Progenitor cell of endocrine pancreas (in vitro differentiated cells): Measurements from ENCODE around the gene PCK1. TPM values are rescaled to one million over a fixed set of nuclear protein-coding genes. Genes with fewer than 3 reads are reported as not detected.

ENCODE experiments used
- DNase-seq: peaks from one replicate; pipeline ENCODE4 v3.0.0; 2021; ENCODE audit warnings: low spot score; ENCODE audit not compliant: unreplicated experiment
- H3K27ac Mint-ChIP-seq: 2 replicates; pipeline ENCODE4 v1.8.0; 2021; ENCODE audit warnings: mild to moderate bottlenecking, moderate library complexity, mixed read lengths
- H3K27me3 Mint-ChIP-seq: 2 replicates; pipeline ENCODE4 v1.8.0; 2021; ENCODE audit warnings: mixed read lengths
- H3K36me3 Mint-ChIP-seq: 2 replicates; pipeline ENCODE4 v1.8.0; 2022; ENCODE audit warnings: mixed read lengths; ENCODE audit not compliant: insufficient read depth
- H3K4me1 Mint-ChIP-seq: 2 replicates; pipeline ENCODE4 v1.8.0; 2021; ENCODE audit warnings: low read depth, mixed read lengths
- H3K4me3 Mint-ChIP-seq: 2 replicates; pipeline ENCODE4 v1.8.0; 2021; ENCODE audit warnings: low read depth, mild to moderate bottlenecking, moderate library complexity, mixed read lengths
- H3K9me3 Mint-ChIP-seq: 2 replicates; pipeline ENCODE4 v1.8.0; 2021; ENCODE audit warnings: low read depth, mixed read lengths
- total RNA-seq: library from RNA; stranded (reverse); gene quantifications from 2 replicates; pipeline ENCODE4 v1.2.1, GENCODE V29; 2021
- TF ChIP-seq, protein P1 (sequence below): fragments of 200-600 bp; sonication (generic); IDR thresholded peaks from one replicate; pipeline ENCODE4 v1.5.0; 2021; ENCODE audit warnings: antibody characterized with exemption, mild to moderate bottlenecking; ENCODE audit not compliant: unreplicated experiment

PCK1 gene
- total RNA-seq, 1 donor from 2014 or later, result not detected

DNA sequence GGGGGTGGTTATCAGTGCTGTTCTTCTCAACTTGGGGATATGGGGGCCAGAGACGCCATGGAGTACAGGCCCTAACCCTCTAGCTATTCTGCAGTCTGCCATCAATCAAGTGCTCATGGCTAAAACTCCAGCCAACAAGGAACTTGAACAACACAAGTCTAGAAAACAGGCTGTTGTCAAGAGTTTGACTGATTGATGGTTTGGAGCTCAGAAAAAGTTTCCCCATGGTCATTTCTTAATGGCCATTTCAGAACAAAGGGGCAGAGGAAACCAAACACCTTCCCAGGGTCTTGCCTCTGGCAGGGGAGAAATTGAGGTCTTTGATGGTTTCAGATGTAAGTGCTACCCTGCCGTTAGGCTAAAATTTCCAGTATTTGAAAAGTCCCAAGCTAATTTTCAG lies 15.1 kb downstream of the PCK1 start:
- Mint-ChIP-seq H3K4me1 (peaks cover 8% of the 10 kb centered on the region), H3K36me3 (no peaks in the 10 kb centered on the region), H3K27ac (no peak overlapping the region), H3K27me3 (peaks cover 34% of the 10 kb centered on the region), H3K9me3 (no peaks in the 10 kb centered on the region), H3K4me3 (no peak overlapping the region)
- DNase-seq, result no peak
- TF ChIP-seq, protein P1, sequence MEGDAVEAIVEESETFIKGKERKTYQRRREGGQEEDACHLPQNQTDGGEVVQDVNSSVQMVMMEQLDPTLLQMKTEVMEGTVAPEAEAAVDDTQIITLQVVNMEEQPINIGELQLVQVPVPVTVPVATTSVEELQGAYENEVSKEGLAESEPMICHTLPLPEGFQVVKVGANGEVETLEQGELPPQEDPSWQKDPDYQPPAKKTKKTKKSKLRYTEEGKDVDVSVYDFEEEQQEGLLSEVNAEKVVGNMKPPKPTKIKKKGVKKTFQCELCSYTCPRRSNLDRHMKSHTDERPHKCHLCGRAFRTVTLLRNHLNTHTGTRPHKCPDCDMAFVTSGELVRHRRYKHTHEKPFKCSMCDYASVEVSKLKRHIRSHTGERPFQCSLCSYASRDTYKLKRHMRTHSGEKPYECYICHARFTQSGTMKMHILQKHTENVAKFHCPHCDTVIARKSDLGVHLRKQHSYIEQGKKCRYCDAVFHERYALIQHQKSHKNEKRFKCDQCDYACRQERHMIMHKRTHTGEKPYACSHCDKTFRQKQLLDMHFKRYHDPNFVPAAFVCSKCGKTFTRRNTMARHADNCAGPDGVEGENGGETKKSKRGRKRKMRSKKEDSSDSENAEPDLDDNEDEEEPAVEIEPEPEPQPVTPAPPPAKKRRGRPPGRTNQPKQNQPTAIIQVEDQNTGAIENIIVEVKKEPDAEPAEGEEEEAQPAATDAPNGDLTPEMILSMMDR, result no peak

DNA sequence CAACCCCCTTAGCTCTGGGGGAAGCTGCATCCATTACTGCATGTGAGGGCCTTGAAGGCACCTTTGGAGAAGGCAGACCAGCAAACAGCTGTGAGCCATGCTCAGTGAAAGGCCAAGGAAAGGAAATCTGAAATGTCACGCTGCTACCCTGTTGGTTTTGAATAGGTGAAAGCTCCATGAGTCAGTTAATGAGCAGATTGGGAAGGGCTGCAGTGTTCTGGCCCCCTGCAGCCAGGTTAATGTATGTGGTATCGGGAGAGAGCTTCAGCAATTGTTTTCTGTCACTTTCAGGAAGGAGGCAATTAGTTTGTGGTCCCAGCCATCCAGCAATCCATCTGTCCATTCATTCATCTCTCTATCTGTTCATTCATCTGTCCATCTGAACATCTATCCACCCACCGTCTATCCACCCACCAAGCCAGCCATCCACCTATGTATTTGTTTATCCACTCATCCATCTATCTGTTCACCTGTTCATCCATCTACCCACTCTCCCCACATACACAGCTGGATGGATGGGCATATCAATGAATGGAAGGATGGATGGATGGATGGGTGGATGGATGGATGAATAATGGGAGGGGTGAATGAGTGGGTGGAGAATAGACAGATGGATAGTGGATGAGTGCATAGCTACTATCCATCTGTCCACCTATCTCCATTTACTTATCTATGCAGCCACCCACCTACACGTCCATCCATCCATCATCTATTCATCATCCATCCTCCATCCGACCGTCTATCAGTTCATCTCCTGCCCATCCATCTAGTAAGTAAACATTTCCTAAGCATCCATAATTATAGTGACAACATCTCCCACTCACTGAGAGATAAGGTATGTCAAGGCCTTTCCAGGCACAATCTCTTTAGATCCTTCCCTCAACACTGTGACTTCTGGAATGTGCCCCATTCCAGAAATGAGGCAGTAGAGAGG lies 16.0 kb downstream of the PCK1 start:
- H3K27ac Mint-ChIP-seq, result no peak overlapping the region
- H3K36me3 Mint-ChIP-seq, result no peaks in the 10 kb centered on the region
- DNase-seq, result no peak
- peaks cover 32% of the 10 kb centered on the region for H3K27me3 Mint-ChIP-seq
- TF ChIP-seq, protein P1, result no peak
- no peaks in the 10 kb centered on the region for H3K9me3 Mint-ChIP-seq
- peaks cover 8% of the 10 kb centered on the region for H3K4me1 Mint-ChIP-seq
- no peak overlapping the region for H3K4me3 Mint-ChIP-seq

DNA sequence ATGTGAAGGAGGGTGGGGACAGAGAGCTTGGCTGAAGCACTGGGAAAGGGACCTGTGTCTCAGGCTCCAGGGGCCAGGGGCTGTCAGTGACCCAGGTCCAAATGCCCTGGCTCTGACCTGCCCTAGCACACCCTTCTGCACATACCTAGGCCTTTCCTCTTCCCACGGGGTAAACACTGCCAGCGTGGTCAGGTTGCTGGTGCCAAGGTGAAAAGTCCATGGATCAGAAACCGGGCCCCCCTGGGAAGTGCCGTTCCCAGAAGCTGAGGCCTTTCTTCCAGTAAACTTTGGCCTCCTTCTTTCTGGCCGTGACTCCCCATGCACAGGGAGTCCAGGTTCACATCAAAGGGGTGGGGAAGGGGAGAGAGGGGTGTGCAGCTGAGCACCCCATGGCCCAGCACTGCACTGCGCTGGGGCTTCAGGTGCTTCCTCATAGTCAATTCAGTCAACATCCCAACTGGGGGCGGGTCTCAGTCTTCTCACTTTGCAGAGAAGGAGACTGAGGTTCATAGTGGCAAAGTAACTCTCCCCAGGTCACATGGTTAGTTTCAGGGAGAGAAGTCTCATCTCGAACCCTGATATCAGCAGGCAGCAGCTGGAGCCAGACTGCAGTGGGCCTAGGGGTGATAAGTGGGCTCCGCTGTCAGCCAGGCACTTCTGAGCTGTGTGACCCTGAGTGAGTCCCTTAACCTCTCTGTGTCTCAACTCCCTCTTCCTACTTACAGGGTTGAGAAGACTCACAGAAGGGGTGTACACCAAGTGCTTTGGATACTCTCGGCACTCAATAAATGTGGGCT lies 17.0 kb downstream of the PCK1 start:
- TF ChIP-seq, protein P1, result no peak
- Mint-ChIP-seq H3K4me1 (peaks cover 15% of the 10 kb centered on the region), H3K36me3 (no peaks in the 10 kb centered on the region), H3K27me3 (peaks cover 32% of the 10 kb centered on the region), H3K9me3 (no peaks in the 10 kb centered on the region), H3K27ac (no peak overlapping the region), H3K4me3 (no peak overlapping the region)
- no peak for DNase-seq

DNA sequence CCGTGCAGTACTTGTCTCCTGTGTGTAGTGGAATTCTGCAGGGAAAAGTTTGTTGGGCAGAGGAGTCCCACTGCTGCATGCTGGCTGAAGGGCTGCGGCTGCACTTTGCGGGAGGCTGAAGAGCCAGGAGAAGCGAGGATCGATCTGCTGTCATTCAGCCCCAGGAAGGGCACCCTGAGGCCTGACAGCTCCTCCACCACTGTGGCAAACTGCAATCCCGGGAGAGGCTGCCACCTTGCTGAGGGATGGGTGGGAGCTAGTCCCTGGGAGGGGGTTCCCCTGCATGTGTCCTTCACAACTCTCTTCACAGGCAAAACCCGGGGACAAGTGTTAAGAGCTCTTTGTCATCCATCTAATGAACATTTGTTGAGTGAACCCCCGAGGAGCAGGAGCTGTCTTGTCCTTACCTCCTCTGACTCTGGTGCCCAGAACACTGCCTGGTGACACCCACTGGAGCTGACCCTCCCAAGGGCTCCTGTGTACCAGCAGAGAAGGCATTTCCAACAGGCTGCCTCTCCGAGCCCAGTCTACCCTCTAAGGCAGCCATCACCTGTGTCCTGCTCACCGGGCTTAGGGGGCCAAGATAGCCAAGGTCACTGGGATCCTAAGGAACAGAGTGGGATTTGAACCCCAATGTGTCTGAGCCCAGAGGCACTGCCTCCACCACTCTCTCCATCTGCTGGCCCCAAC lies 17.7 kb downstream of the PCK1 start:
- H3K9me3 Mint-ChIP-seq, result no peaks in the 10 kb centered on the region
- no peaks in the 10 kb centered on the region for H3K36me3 Mint-ChIP-seq
- no peak for DNase-seq
- peaks cover 31% of the 10 kb centered on the region for H3K27me3 Mint-ChIP-seq
- H3K4me3 Mint-ChIP-seq, result no peak overlapping the region
- H3K27ac Mint-ChIP-seq, result no peak overlapping the region
- TF ChIP-seq, protein P1, result no peak
- H3K4me1 Mint-ChIP-seq, result peaks cover 13% of the 10 kb centered on the region
